Astrocyte (in vitro differentiated cells and primary cell): ENCODE measurements around the gene TCEAL6.

Source experiments
- EZH2 ChIP-seq: IDR thresholded peaks from 2 replicates; pipeline ENCODE4 v1.6.1; 2012; ENCODE audit warnings: mild to moderate bottlenecking, low read length, inconsistent platforms; ENCODE audit not compliant: insufficient read depth
- TF ChIP-seq, protein P1 (sequence below): IDR thresholded peaks from 2 replicates; pipeline ENCODE4 v1.5.1; 2011; ENCODE audit warnings: low read depth, mild to moderate bottlenecking, inconsistent platforms, low read length, moderate library complexity; ENCODE audit not compliant: insufficient read depth

DNA sequence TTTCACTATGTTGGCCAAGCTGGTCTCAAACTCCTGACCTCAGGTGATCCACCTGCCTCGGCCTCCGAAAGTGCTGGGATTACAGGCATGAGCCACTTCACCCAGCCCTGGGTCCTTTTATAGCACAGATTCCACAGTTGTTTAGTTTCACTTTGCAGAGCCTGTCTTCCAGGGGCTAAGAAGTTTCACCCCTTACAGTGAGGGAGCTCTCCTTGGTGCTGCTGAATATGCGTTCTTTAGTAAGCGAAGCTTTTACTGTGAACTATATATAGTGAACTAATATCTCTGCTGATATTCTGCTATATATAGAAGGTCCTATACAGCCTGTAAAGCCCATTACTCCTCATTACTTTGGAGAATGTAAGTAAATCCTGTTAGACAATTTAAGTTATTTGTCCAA, 4.2 kb downstream of the TCEAL6 start:
- TF ChIP-seq, protein P1, sequence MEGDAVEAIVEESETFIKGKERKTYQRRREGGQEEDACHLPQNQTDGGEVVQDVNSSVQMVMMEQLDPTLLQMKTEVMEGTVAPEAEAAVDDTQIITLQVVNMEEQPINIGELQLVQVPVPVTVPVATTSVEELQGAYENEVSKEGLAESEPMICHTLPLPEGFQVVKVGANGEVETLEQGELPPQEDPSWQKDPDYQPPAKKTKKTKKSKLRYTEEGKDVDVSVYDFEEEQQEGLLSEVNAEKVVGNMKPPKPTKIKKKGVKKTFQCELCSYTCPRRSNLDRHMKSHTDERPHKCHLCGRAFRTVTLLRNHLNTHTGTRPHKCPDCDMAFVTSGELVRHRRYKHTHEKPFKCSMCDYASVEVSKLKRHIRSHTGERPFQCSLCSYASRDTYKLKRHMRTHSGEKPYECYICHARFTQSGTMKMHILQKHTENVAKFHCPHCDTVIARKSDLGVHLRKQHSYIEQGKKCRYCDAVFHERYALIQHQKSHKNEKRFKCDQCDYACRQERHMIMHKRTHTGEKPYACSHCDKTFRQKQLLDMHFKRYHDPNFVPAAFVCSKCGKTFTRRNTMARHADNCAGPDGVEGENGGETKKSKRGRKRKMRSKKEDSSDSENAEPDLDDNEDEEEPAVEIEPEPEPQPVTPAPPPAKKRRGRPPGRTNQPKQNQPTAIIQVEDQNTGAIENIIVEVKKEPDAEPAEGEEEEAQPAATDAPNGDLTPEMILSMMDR, result no peak
- no peak for TF ChIP-seq EZH2
